T-helper 2 cell treated with Interferon-gamma antibody and Interleukin-4, amounts not matched to agents 100 ng/mL and 5 ng/mL, for 36 hours (primary cell): ENCODE measurements around the gene NR2F1-AS1. TPM values are rescaled to one million over a fixed set of nuclear protein-coding genes. Genes with fewer than 3 reads are reported as not detected.

Experiments used
- intact Hi-C: fragments of 100-400 bp; cut with micrococcal nuclease; formaldehyde crosslinking; loops from one replicate; pipeline ENCODE4 v1.15.1; 2023
- total RNA-seq: library from RNA; stranded (reverse); gene quantifications from 2 replicates; pipeline ENCODE4 v1.2.3, GENCODE V29; 2022

The NR2F1-AS1 gene
- total RNA-seq, 1 donor from 2014 or later: not detected

DNA sequence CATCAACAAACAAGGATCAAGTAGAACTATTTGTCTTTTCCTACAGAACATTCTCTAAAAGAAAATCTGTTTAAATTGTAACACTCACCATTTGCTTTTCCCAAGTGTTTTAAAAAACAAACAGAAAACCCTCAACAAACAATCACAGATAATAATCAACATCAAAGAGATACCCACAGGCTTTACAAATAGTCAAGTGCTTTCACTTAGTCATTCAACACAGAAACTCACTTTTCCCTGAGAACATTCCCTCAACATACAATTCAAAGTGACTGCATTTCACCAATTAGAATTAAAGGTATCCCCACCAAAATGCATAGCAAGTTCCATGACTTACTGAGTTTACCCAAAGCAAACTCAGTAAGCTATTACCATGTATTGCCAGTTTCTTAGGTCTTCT lies 144.9 kb downstream of the NR2F1-AS1 start:
- intact Hi-C loops: no loop called here

DNA sequence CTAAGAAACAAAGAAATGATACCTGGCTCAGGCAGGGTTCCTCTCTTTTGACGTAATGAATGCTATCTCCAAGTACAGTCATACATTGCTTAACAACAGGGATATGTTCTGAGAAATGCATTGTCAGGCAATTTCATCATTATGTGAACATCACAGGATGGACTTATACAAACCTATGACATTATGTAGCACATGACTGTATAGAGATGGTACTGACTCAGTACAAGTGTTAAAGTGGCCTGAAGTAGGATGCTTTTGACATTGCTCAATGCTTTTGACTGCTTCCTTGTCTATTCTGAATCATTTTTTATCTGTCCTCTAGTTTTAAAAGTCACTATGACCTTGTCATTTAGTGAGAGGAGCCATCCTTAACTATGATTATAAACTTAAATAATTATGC lies 147.6 kb downstream of the NR2F1-AS1 start:
- intact Hi-C loops: no loop called here

DNA sequence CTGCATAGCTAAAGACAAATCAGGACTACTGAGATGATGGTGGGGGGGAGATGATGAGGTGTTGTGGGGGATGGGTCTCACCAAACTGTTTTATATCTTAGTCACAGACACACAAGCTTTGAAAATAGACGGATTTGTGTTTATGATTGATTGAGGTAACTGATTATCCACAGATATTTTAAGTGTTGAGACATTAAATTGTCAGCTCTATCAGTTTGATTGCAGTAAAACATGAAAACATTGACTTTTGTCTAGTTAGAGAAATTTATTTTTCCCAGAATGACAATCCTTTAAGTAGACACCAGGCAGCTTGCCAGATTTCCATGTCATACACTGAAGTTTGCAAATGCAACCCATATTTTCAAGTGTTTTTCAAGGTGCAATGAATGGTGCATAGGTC lies 149.8 kb downstream of the NR2F1-AS1 start:
- intact Hi-C loops: no loop called here

DNA sequence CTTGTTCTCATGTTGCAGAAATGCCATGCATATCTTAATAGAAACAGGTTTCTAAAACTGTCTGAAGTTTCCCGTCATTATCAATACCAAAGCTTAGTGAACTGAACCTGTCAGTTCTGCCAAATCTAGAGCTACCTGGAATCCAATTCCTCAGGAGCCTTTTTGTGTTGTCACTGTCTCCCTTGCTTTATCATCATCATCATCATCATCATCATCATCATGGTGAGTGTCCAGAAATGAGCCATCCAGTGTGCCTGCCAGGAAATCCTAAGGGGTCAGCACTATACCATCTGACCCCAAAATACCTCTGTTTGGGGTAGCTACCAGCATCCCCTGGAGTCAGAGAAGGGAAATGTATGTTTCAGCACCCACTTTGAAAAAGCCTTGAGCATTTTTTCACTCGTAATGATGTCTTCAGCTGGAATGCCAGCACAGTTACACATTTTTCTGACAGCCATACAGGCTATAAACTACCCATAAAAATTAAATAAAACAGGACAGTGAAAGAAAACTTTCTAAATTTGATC lies 150.3 kb downstream of the NR2F1-AS1 start:
- intact Hi-C loops: no loop called here

DNA sequence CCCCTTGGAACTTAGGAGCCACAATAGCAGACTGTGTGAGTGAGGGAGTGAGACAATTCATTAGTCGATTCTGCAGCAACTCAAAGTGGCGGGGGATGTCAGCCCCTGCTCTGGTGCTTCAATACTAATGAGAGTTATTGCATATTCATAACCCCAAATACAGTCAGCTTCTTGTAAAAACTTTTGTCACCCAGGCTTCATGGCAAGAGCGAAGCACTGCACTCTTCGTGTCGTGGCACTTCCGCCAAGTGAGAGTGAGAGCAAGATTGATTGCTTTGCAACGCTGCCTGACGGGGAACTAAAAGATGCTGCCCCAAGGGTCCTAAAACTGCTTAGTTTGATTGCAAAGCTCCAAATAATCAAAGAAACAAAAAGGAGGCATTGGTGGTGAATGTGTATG lies 150.9 kb downstream of the NR2F1-AS1 start:
- intact Hi-C loops: no loop called here

DNA sequence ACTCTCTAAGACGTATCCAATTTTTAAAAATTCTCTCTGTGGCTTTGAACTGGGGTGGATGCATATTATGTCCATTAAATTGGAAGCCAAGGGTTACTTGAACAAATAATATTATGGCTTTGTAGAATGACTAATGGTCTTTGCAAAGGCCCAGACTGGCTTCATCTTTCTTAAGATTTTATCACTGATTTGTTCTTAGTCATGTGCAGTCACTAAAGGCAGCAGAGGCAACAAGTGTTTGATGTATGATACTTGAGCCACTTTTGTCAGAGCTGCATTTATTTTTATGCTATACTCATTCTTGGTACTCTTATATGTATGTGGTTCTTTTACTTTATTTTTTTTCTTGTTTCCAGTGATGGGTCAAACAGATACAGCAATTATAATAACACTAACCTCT lies 152.2 kb downstream of the NR2F1-AS1 start:
- intact Hi-C loops: no loop called here

DNA sequence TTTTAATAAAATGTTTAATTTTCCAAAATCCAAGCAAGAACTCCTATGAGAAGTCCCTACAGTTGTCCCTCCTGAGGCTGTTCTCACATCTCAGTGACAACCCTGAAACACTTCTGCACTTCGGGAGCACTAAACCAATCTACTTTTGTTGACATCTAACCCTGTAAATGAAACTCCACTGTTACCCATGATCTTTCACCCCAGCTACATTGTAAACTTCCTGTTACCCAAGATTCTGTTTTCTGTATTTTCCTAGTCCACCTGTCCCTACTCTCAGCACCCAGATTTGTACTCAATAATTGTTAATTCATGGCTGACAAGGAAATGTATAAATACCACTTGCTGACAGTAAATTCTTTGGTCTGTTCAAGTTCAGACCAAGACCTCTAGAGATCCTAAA lies 153.7 kb downstream of the NR2F1-AS1 start:
- intact Hi-C loops: no loop called here

DNA sequence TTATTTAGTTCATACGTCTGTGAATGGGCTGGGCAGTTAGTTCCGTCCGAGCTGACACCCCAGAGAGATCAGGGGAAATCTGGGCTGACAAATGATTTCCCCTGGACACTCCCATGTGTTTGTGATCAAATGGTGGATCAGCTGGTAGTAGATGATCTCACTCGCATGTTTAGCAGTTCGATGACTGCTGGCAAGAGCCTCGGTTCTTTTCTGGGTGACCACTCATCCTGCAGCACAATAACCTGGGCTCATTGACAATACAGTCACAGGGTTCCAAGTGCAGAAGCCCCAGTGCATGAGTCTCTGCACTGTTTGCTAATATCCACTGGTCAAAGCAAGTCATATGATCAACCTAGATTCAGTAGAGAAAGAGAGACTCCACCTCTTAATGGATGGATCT lies 155.9 kb downstream of the NR2F1-AS1 start:
- intact Hi-C loops: no loop called here

DNA sequence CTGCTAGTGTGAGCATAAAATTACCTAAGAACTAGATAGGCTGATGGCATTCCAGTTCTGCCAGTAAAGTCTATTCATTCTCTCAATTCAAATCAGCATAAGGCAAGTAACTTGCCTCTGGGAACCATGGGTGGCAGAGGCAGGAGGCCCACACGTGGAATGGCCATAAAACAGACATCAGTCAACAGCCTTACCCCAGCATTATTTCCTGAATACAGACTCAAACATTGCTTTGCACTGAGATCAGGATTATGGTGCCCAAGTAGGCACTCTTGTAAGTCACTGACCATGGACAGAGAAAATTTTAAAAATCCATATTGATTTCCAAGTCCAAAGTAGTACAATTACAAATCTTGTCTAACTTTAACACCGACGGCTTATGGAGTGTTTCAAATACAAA lies 157.7 kb downstream of the NR2F1-AS1 start:
- intact Hi-C loops: no loop called here

DNA sequence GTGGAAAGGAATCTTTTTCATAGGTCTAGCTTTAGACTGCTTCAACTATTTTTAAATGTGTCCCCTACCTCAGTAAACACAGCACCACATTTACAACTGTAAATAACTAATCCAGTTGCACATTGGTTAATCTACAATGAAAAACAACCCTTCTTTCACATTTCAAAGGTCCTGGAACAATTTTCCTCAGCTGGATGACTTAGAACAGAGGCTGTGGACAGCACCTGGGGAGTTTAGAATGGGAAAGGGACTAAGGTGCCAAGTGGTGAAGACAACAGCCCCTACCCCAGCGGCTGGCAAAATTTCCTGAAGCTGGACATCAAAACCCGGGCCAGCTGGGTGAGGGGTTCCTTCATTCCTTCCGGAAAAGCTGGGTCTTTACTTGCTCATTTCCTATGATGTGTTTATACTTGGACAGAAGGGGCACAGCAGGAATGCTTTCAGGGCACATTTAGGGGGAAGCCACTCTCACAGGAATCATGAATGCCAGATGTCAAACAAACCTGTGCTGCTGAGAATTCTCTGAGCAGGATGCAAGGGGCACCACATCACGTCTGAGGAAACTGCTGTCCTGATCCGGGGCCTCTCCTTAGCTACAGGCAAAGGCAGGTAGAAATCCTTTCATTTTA lies 158.3 kb downstream of the NR2F1-AS1 start:
- intact Hi-C loops: no loop called here

DNA sequence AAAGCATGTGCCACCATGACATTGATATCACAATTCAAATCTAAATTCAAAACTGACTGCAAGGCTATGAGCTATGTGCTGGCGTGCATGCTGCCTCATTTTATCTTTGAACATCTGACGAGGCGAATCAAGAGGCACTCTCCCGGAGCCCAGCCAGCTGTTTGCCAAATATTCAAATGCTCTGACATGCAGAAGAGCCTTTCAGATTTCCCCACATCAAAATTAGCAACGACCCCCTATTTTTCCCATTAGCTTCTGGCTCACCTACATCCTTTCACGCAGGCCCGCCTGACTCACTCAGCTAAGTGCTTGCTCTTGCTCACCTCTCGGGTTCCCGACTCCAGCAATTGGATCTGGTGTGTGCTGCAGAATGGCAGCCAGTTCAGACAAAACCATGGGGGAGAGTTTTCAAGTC lies 159.0 kb downstream of the NR2F1-AS1 start:
- intact Hi-C loops: no loop called here

DNA sequence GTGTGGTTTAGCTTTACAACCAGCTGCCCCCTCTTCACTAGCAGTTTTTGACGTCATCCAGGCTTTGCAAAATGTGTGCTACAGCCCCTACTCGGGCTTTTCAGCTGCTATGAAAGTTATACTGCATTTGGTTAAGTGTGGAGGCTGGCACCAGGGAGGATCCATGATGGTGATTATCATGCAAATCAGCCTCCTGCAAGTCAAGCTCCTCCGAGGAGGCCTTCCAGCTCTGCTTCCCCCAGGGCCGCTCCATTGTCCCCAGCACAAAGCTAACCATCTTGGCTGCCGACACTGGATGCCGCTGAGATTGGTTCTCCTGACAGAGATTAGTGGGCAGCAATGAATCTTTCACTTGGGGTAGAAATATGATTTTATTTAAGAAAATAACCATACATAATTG lies 159.6 kb downstream of the NR2F1-AS1 start:
- intact Hi-C loops: no loop called here

DNA sequence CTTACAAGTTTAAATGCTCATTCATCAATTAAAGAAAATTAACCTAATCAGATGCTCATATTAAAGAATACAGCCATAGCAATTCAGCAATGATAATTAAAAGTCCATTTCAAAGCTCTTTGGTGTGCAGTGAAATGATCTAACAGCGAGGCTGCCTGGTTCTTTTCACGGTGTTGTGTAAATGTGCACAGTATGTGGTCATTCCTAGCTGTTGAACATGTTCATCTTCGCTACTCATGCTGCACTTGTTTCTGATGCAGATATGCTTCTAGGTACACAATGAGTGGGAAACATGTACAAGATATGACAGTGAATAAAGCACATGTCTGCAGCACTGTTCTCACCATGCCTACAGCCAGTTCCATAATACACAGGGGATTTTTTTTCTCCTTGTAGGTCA lies 163.5 kb downstream of the NR2F1-AS1 start:
- intact Hi-C loops: no loop called here

DNA sequence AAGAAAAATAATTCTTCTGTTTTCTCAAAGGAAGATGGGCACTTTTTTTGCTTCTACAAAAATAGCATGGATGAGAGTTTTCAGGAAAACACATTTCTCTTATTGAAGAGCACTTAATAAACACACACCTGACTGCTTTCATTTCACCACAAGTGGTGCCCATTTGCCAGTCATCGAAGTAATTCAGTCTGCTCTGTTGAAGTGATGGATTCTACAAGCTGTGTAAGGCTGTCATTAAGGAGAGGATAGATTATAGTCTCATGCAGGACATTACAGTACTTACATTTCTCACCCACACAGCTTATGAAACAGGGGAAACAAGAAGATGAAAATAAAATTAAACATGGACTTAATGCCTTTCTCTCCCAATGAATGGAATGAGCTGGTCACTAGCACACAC lies 165.2 kb downstream of the NR2F1-AS1 start:
- intact Hi-C loops: no loop called here

DNA sequence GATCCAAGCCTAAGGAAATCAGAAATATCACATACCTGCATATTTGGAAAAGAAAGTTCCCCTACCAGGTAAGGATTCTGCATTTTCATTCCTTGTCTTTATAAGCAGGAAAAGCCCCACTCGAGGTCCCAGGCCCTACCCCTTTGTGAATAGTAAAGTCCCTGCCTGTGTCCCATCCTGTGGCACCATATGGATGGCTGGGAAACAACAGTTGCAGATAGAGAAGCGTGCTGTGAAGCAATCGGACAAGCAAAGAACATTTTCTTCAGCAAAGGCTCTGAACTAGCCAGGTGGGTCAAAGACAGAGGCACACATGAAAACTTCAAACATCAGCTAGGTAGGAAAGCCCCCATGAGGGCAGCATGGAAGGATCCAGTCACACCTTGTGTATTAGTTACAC lies 169.3 kb downstream of the NR2F1-AS1 start:
- intact Hi-C loops: no loop called here

DNA sequence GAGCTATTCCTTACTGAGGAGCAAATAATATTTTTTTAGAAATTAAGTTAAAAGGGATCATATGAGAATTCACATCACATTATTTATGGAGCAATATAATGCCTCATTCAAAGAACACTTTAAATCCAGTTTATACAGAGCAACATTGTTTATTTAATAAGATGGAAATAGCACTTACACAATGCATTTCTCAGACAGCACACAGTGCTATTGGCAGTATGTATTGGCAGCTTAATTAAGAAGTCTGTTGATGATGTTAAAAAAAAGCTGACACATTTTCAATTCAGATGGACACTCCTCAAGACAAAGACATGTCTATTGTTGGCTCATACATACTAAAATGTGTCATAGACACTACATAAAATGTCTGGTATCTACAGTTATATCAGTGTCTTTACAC lies 171.3 kb downstream of the NR2F1-AS1 start:
- intact Hi-C loops: no loop called here

DNA sequence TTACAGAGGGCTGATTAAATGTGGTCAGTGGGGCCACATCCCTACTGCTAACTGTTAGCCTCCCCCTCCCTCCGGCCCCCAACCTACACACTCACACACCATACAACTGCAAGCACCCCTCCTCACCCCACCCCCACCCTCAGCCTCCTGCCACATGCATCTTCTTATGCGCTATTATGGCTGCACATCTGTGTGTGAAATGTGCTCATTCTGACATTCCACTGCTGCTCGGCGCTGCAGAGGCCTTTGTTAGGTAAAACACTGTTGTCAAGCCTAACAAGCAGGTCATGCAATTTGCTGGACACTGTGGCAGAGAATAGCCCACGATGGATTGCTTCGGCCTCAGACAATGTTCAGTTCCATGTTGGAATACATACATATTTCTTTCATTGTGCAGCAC lies 173.6 kb downstream of the NR2F1-AS1 start:
- intact Hi-C loops: no loop called here

DNA sequence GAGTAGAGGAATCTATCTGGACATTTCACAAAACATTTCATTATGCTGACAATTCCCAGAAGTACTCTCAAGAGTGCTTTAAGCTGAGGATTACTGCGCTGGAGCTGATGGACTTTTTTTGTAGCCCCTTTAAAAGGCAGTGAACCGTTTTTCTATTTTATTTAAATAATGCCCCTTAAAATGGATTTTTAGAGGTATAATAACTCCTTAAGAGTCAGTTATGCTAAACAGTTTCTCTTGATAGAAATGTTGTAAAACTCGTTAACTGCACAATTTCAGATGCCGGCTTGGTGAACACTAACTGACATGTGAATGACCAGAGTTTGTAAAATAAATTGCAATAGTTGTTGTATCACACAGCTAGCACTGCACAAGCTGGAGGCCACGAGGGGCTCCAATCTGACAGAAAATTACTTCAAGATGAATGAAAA lies 174.0 kb downstream of the NR2F1-AS1 start:
- intact Hi-C loops: no loop called here

DNA sequence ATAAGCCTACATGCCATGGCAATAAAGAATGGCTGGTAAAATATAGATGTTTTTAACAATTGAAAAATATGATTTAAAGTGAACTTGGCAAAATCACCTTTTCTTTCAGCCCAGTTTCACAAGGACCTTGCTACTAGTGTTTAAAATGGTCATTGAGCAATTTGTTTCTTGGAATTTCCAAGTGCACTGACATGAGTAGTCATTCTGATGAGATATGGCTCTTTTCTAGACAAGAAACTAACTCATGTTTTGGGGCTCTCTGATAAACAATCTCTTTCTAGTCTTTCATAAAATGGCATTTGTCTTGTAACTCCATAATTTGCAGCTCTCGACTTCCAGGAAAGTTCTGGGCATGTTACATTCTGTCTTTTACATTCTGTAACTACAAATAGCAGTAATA lies 176.8 kb downstream of the NR2F1-AS1 start:
- intact Hi-C loops: no loop called here

DNA sequence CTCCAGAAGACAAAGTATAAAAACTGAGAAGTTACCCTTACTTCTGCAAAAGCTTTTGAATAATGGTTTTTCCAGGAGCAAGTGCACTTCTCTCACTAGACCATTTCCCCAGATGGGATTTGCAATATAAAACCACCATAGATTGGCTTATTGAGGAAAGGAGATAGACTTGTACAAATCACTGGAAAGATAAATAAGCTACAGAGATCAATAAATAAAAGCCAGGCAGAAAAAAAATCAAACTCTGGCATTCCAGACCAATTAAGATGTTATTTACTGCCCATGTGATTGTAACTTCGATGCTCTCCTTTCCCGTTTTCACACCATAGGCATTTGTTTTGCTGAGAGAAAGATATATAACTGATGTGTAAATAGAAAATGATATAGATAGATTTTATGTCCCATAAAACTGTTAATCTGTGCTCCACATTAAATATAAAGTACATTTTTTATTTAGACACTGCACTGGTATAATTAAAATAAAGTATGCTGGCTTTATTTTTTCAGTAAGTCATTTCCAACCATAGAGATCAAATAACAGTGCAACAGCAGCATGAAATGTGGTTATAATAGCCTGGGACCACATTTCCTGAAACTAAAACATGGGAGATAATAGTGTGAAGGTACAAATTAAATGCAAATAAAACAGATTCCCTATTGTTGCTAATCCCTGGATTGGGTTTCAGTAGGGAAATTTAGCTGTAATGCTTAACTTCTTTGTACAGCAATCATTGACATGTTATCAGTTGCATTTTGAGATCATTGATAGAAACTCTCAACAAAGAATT lies 177.7 kb downstream of the NR2F1-AS1 start:
- intact Hi-C loops: no loop called here

DNA sequence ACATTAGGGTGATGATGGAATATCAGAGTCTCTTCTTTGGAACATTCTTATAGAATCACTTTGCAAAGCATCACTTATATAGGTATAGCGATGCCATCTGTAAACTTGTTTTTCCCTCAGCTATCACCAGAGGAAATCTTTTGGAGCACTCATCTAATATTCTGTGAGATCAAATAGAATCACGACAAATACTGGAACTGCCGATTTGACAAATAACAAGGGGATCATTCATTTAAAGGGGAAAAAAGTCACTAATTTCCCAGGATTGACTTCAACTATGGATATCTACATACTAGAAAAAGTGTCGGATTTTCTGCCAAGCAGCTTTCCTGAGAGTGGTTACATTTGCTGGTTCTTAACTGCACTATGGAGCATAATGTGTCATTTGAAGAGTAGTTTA lies 178.6 kb downstream of the NR2F1-AS1 start:
- intact Hi-C loops: no loop called here

DNA sequence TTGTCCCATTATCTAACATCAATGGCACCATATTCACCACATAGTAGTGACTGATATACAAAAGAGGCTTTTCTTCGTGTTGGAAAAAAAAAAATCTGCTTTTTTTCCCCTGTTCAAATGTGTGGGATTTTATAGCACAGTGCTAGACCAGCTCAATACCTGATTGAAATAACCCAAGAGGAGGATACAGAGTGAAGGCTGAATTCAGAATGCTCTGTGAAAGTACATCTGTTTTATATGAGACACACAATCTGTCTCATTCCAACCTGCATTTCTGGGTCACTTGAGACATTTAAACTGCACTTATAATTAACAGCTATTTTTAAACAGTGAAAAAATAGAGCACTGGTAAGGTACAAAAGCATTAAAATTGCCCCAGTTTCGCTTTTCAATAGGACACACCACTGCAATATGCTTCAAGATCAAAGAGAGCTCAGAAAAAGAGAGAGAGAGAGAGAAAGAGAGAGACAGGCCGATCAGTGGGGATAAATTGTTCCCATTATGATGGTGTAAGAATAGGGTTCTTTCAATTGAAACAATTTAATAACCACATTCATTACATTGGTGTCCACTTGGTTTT lies 179.3 kb downstream of the NR2F1-AS1 start:
- intact Hi-C loops: no loop called here

DNA sequence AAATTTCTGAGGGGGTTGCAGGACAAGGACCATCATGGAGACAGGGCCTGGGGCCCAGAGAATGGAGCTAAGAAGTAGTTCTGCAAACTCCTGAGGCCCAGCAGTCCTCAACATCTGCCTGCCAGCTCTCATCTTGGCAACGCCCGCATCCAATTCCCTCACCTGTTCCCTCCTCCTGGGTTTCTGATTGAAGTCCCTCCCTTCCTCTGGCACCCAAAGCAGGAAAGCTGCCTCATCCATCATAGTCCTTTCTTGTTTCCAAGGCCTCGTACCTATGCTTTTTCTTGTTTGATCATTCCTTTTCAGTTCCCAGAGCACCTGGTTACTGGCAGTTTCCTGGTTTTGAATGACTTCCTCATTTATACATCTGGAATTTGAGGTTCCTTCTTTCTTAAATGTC lies 181.3 kb downstream of the NR2F1-AS1 start:
- intact Hi-C loops: no loop called here
